SK-N-SH treated with all-trans-retinoic acid at 6 μM for 48 hours (cell line): ENCODE results near the gene ACP3.

Experiments
- ATAC-seq: fragments of 200-7000 bp; cut with Tn5 transposase; 3 replicates; pipeline ENCODE4 v1.9.1; 2020; ENCODE audit warnings: mild to moderate bottlenecking, moderate library complexity
- ARNTL ChIP-seq: fragments of 450-650 bp; formaldehyde crosslinking; IDR thresholded peaks from 2 replicates; pipeline ENCODE4 v1.5.0; 2020; ENCODE audit warnings: low read depth, mild to moderate bottlenecking, moderate library complexity, borderline replicate concordance
- BACH2 ChIP-seq: fragments of 250-450 bp; sonication (Bioruptor Pico); IDR thresholded peaks from 2 replicates; pipeline ENCODE4 v1.9.0; 2021; ENCODE audit warnings: mild to moderate bottlenecking, borderline replicate concordance
- CREB5 ChIP-seq: fragments of 250-450 bp; sonication (Bioruptor Pico); IDR thresholded peaks from 2 replicates; pipeline ENCODE4 v1.5.1; 2020; ENCODE audit warnings: low read depth, mild to moderate bottlenecking, moderate library complexity
- CSDC2 ChIP-seq: fragments of 250-450 bp; sonication (Bioruptor Pico); IDR thresholded peaks from 2 replicates; pipeline ENCODE4 v1.5.0; 2020; ENCODE audit warnings: mild to moderate bottlenecking, moderate library complexity
- CSRNP3 ChIP-seq: fragments of 250-450 bp; sonication (Bioruptor Pico); IDR thresholded peaks from 2 replicates; pipeline ENCODE4 v1.5.1; 2021; ENCODE audit warnings: mild to moderate bottlenecking, moderate library complexity
- ESRRG ChIP-seq: fragments of 250-450 bp; sonication (Bioruptor Pico); IDR thresholded peaks from 2 replicates; pipeline ENCODE4 v1.6.1; 2021; ENCODE audit warnings: mild to moderate bottlenecking
- GLIS3 ChIP-seq: fragments of 250-450 bp; sonication (Bioruptor Pico); IDR thresholded peaks from 2 replicates; pipeline ENCODE4 v1.5.0; 2020; ENCODE audit warnings: mild to moderate bottlenecking, moderate library complexity
- ISL1 ChIP-seq: fragments of 250-450 bp; sonication (Bioruptor Pico); IDR thresholded peaks from 2 replicates; pipeline ENCODE4 v2.1.2; 2022; ENCODE audit warnings: mild to moderate bottlenecking, moderate library complexity
- PATZ1 ChIP-seq: fragments of 250-450 bp; sonication (Bioruptor Pico); IDR thresholded peaks from 2 replicates; pipeline ENCODE4 v1.8.0; 2020; ENCODE audit warnings: mild to moderate bottlenecking, moderate library complexity, borderline replicate concordance
- POU6F1 ChIP-seq: fragments of 250-450 bp; sonication (Bioruptor Pico); IDR thresholded peaks from 2 replicates; pipeline ENCODE4 v1.8.0; 2021; ENCODE audit warnings: low read depth, mild to moderate bottlenecking, moderate library complexity, borderline replicate concordance
- PPARA ChIP-seq: fragments of 250-450 bp; sonication (Bioruptor Pico); IDR thresholded peaks from 2 replicates; pipeline ENCODE4 v1.5.0; 2020; ENCODE audit warnings: mild to moderate bottlenecking, borderline replicate concordance
- RARB ChIP-seq: fragments of 250-450 bp; sonication (Bioruptor Pico); IDR thresholded peaks from 2 replicates; pipeline ENCODE4 v1.8.0; 2021; ENCODE audit warnings: mild to moderate bottlenecking, moderate library complexity
- SNAI2 ChIP-seq: fragments of 250-450 bp; sonication (Bioruptor Pico); IDR thresholded peaks from 2 replicates; pipeline ENCODE4 v1.5.0; 2020; ENCODE audit warnings: mild to moderate bottlenecking, moderate library complexity
- TCF4 ChIP-seq: fragments of 250-450 bp; sonication (Bioruptor Pico); IDR thresholded peaks from 2 replicates; pipeline ENCODE4 v1.8.0; 2021; ENCODE audit warnings: mild to moderate bottlenecking, moderate library complexity, borderline replicate concordance
- TOX ChIP-seq: fragments of 250-450 bp; sonication (Bioruptor Pico); IDR thresholded peaks from 2 replicates; pipeline ENCODE4 v1.8.0; 2021; ENCODE audit warnings: mild to moderate bottlenecking, moderate library complexity, borderline replicate concordance
- TSHZ2 ChIP-seq: fragments of 250-450 bp; sonication (Bioruptor Pico); IDR thresholded peaks from 2 replicates; pipeline ENCODE4 v1.5.0; 2020; ENCODE audit warnings: mild to moderate bottlenecking, moderate library complexity
- ZFP3 ChIP-seq: fragments of 250-450 bp; sonication (Bioruptor Pico); IDR thresholded peaks from 2 replicates; pipeline ENCODE4 v1.5.0; 2020; ENCODE audit warnings: mild to moderate bottlenecking, moderate library complexity
- ZFP30 ChIP-seq: fragments of 450-650 bp; formaldehyde crosslinking; IDR thresholded peaks from 2 replicates; pipeline ENCODE4 v1.5.0; 2022; ENCODE audit warnings: mild to moderate bottlenecking, moderate library complexity
- ZNF565 ChIP-seq: fragments of 450-650 bp; formaldehyde crosslinking; conservative IDR thresholded peaks from 2 replicates; pipeline ENCODE4 v1.5.0; 2020; ENCODE audit warnings: low read depth, mild to moderate bottlenecking, moderate library complexity
- ZNF70 ChIP-seq: fragments of 450-650 bp; formaldehyde crosslinking; IDR thresholded peaks from 2 replicates; pipeline ENCODE4 v1.5.0; 2020; ENCODE audit warnings: mild to moderate bottlenecking, moderate library complexity

The ACP3 gene

GRCh38 chr3:132284781-132285619, 32.2 kb upstream of the ACP3 start:
- ATAC-seq, result no peak
- TF ChIP-seq GLIS3 (no peak), ZFP30 (CRISPR knock-in tag) (no peak), TOX (CRISPR knock-in tag) (no peak), CREB5 (CRISPR knock-in tag) (no peak), PPARA (no peak), CSRNP3 (CRISPR knock-in tag) (no peak), TCF4 (CRISPR knock-in tag) (no peak), BACH2 (CRISPR knock-in tag) (no peak), PATZ1 (CRISPR knock-in tag) (no peak), SNAI2 (CRISPR knock-in tag) (no peak)

GRCh38 chr3:132285620-132285945, 31.6 kb upstream of the ACP3 start:
- no peak for TF ChIP-seq ISL1 (CRISPR knock-in tag)
- TF ChIP-seq ARNTL (CRISPR knock-in tag), result no peak
- no peak for TF ChIP-seq ZNF565
- no peak for TF ChIP-seq CSRNP3 (CRISPR knock-in tag)
- no peak for TF ChIP-seq CSDC2 (CRISPR knock-in tag)
- no peak for TF ChIP-seq POU6F1 (CRISPR knock-in tag)
- TF ChIP-seq ESRRG (CRISPR knock-in tag), result no peak
- TF ChIP-seq GLIS3, result no peak
- no peak for TF ChIP-seq ZFP3 (CRISPR knock-in tag)
- no peak for TF ChIP-seq CREB5 (CRISPR knock-in tag)
- no peak for TF ChIP-seq PATZ1 (CRISPR knock-in tag)
- no peak for TF ChIP-seq ZFP30 (CRISPR knock-in tag)
- TF ChIP-seq ZNF70 (CRISPR knock-in tag), result no peak
- no peak for TF ChIP-seq SNAI2 (CRISPR knock-in tag)
- TF ChIP-seq RARB, result no peak
- no peak for TF ChIP-seq TSHZ2 (CRISPR knock-in tag)
- no peak for ATAC-seq
